ENCODE results near the gene CDADC1.

The CDADC1 gene

DNA sequence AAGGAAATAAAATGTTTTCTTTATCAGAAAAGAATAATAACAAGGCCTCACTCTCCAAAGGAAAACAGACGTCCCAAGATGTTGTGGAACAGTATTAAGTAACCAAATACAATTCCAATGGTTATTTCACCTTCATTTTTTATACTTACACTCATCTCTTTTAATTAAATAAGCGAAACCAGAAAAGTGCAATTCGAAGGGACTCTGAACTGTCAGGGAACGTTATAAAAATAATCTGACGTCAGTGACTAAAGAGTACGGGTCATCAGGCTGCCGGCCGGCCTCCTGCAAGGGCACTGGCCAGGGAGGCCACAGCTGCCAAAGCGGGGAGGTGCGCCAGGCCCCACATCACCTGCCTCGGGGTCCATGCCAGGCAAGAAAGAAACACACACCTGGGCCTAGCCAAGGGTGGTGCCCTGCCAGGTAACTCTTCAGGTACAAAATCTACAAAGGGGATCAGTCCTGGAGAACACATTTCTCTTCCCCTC, 61.2 kb downstream of the CDADC1 start:
- Histone ChIP-seq H3K4me1 (ENCODE audit: control insufficient read depth in 2 of 2, insufficient read depth in 2 of 2, low read length in 2 of 2) (peaks cover 4% of the 10 kb centered on the region in 2 donors), H3K9me3 (ENCODE audit: control insufficient read depth in 2 of 2, low read length in 2 of 2) (no peaks in the 10 kb centered on the region), H3K36me3 (ENCODE audit: control insufficient read depth in 2 of 2, insufficient read depth in 2 of 2, low read length in 2 of 2) (peaks cover 4 to 8% of the 10 kb centered on the region in 2 donors), H3K9ac (ENCODE audit: low read depth in 1 of 2, low read length in 2 of 2) (no peak overlapping the region), H3K27me3 (ENCODE audit: control insufficient read depth in 2 of 2, insufficient read depth in 2 of 2, low read length in 2 of 2) (no peaks in the 10 kb centered on the region), H3K4me3 (ENCODE audit: low read length in 2 of 2) (no peak overlapping the region), H3K27ac (ENCODE audit: low read depth in 2 of 2, low read length in 2 of 2) (peak overlapping the region; percentile 73)

DNA sequence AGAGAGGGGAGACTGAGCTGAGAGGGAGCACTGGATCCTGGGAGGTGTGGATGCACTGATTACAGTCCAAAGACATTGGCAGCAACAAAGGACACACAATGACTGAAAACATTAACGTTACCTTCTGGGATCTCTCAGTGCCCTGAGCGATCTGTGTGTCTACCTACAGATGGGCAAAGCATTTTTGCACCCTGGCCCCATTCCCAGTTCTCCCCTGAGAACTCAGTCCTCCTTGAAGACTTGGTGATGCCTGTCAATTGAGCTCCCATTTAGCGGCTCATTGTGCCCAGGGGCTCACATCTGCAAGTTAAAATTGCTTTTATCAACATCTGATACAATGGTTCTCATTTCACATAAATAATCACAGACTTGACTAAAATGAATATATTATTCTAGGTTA, 62.5 kb downstream of the CDADC1 start:
- peaks cover 8 to 13% of the 10 kb centered on the region in 2 donors for H3K4me1 ChIP-seq (ENCODE audit: control insufficient read depth in 2 of 2, insufficient read depth in 2 of 2, low read length in 2 of 2)
- H3K4me3 ChIP-seq (ENCODE audit: low read length in 2 of 2) = no peak overlapping the region
- H3K27me3 ChIP-seq (ENCODE audit: control insufficient read depth in 2 of 2, insufficient read depth in 2 of 2, low read length in 2 of 2) = no peaks in the 10 kb centered on the region
- peaks cover 4 to 8% of the 10 kb centered on the region in 2 donors for H3K36me3 ChIP-seq (ENCODE audit: control insufficient read depth in 2 of 2, insufficient read depth in 2 of 2, low read length in 2 of 2)
- H3K9ac ChIP-seq (ENCODE audit: low read depth in 1 of 2, low read length in 2 of 2) = no peak overlapping the region
- H3K27ac ChIP-seq (ENCODE audit: low read depth in 2 of 2, low read length in 2 of 2) = no peak overlapping the region
- no peaks in the 10 kb centered on the region for H3K9me3 ChIP-seq (ENCODE audit: control insufficient read depth in 2 of 2, low read length in 2 of 2)

DNA sequence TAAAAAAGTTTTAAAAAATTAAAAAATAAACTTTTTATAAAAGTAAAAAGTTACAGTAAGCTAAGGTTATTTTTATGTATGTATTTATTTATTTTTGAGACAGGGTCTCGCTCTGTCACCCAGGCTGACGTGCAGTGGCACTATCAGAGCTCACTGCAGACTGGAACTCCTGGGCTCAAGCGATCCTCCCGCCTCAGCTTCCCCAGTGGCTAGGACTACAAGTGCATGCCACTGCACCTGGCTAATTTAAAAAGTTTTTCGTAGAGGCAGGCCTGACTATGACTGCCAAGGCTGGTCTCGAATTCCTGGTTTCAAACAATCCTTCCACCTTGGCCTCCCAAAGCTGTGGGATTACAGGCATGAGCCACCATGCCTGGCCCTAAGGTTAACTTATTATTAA, 64.1 kb downstream of the CDADC1 start:
- no peaks in the 10 kb centered on the region for H3K27me3 ChIP-seq (ENCODE audit: control insufficient read depth in 2 of 2, insufficient read depth in 2 of 2, low read length in 2 of 2)
- H3K4me3 ChIP-seq (ENCODE audit: low read length in 2 of 2) = no peak overlapping the region
- peaks cover 4 to 8% of the 10 kb centered on the region in 2 donors for H3K36me3 ChIP-seq (ENCODE audit: control insufficient read depth in 2 of 2, insufficient read depth in 2 of 2, low read length in 2 of 2)
- H3K27ac ChIP-seq (ENCODE audit: low read depth in 2 of 2, low read length in 2 of 2) = no peak overlapping the region
- peaks cover 8 to 13% of the 10 kb centered on the region in 2 donors for H3K4me1 ChIP-seq (ENCODE audit: control insufficient read depth in 2 of 2, insufficient read depth in 2 of 2, low read length in 2 of 2)
- H3K9me3 ChIP-seq (ENCODE audit: control insufficient read depth in 2 of 2, low read length in 2 of 2) = no peaks in the 10 kb centered on the region
- H3K9ac ChIP-seq (ENCODE audit: low read depth in 1 of 2, low read length in 2 of 2) = no peak overlapping the region

DNA sequence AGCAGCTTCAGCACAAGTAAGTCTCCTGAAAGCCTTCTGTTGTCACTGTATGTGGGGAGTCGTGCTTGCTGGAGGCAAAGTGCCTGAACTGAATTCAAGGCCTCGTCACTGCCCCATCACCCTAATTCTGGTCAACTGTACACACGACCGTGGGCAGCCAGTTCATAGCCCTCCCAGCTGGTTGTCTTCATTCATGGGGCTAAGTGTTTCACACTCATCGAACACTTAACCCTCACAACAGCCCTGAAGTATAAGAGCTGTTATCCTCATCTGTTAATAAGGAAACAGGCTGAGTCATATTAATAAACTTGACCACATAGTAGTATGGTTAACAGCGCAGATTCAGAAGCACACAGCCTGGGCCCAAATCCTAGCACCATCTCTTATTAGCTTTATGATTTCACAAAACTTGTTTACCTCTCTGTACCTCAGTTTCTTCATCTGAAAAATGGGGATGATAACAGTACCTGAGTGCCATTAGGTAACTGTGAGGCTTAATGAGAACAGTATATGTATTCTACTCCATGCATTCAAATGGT, 66.7 kb downstream of the CDADC1 start:
- Histone ChIP-seq H3K27me3 (ENCODE audit: control insufficient read depth in 2 of 2, insufficient read depth in 2 of 2, low read length in 2 of 2) (no peaks in the 10 kb centered on the region), H3K27ac (ENCODE audit: low read depth in 2 of 2, low read length in 2 of 2) (peak overlapping the region; percentile 56 to 79), H3K4me1 (ENCODE audit: control insufficient read depth in 2 of 2, insufficient read depth in 2 of 2, low read length in 2 of 2) (peaks cover 8 to 13% of the 10 kb centered on the region in 2 donors), H3K36me3 (ENCODE audit: control insufficient read depth in 2 of 2, insufficient read depth in 2 of 2, low read length in 2 of 2) (peaks cover 4 to 8% of the 10 kb centered on the region in 2 donors), H3K9ac (ENCODE audit: low read depth in 1 of 2, low read length in 2 of 2) (no peak overlapping the region), H3K9me3 (ENCODE audit: control insufficient read depth in 2 of 2, low read length in 2 of 2) (no peaks in the 10 kb centered on the region), H3K4me3 (ENCODE audit: low read length in 2 of 2) (no peak overlapping the region)

DNA sequence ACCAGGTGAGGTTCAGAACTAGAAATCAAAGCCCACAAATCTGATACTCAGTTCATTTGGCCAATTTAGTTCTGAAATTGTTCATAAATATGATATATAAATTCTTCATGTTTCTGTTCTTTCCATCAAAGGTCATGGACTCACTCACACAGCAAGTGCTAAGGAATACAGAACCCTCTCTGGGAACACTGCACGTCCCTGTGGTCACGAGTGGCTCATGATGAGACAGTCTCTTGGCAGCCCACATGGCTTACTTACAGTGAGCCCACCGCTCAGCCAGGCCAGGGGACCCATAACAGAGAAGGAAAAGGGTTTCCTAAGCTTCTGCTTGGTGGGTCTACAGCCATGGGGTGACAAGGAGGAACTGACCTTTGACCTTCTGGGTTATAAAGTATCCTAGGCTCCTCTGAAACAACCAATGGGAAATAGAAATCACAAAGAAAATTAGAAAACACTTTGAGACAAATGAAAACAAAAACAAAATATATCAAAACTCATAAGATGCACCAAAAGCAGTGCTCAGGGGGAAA, 67.4 kb downstream of the CDADC1 start:
- Histone ChIP-seq H3K27me3 (ENCODE audit: control insufficient read depth in 2 of 2, insufficient read depth in 2 of 2, low read length in 2 of 2) (no peaks in the 10 kb centered on the region), H3K27ac (ENCODE audit: low read depth in 2 of 2, low read length in 2 of 2) (no peak overlapping the region), H3K4me3 (ENCODE audit: low read length in 2 of 2) (no peak overlapping the region), H3K9ac (ENCODE audit: low read depth in 1 of 2, low read length in 2 of 2) (no peak overlapping the region), H3K9me3 (ENCODE audit: control insufficient read depth in 2 of 2, low read length in 2 of 2) (no peaks in the 10 kb centered on the region), H3K4me1 (ENCODE audit: control insufficient read depth in 2 of 2, insufficient read depth in 2 of 2, low read length in 2 of 2) (peaks cover 8 to 13% of the 10 kb centered on the region in 2 donors), H3K36me3 (ENCODE audit: control insufficient read depth in 2 of 2, insufficient read depth in 2 of 2, low read length in 2 of 2) (peaks cover 1 to 4% of the 10 kb centered on the region in 2 donors)

DNA sequence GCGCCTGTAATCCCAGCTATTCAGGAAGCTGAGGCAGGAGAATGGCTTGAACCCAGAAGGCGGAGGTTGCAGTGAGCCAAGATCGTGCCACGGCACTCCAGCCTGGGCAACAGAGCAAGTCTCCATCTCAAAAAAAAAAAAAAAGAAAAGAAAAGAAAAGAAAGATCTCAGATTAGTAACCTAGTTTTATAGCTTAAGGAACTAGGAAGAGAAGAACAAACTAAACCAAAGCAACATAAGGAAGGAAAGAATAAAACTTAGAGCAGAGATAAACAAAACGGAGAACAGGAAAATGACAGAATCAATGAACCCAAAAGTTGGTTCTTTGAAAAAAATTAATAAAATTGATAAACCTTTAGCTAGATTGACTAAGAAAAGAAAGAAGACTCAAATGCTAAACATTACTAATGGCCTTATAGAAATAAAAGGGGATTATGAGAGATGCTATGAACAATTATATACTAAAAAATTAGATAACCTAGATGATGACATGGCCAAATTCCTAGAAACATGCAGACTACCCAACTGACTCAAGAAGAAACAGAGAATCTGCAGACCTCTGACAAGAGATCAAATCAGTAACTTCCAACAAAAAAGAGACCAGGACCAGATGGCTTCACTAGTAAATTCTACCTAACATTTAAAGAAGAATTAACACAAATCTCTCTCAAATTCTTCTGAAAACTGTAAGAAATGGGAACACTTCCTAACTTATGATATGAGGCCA, 68.2 kb downstream of the CDADC1 start:
- no peaks in the 10 kb centered on the region for H3K27me3 ChIP-seq (ENCODE audit: control insufficient read depth in 2 of 2, insufficient read depth in 2 of 2, low read length in 2 of 2)
- H3K4me3 ChIP-seq (ENCODE audit: low read length in 2 of 2) = no peak overlapping the region
- H3K4me1 ChIP-seq (ENCODE audit: control insufficient read depth in 2 of 2, insufficient read depth in 2 of 2, low read length in 2 of 2) = peaks cover 8 to 13% of the 10 kb centered on the region in 2 donors
- no peak overlapping the region for H3K27ac ChIP-seq (ENCODE audit: low read depth in 2 of 2, low read length in 2 of 2)
- H3K9me3 ChIP-seq (ENCODE audit: control insufficient read depth in 2 of 2, low read length in 2 of 2) = no peaks in the 10 kb centered on the region
- H3K9ac ChIP-seq (ENCODE audit: low read depth in 1 of 2, low read length in 2 of 2) = no peak overlapping the region
- no peaks in the 10 kb centered on the region for H3K36me3 ChIP-seq (ENCODE audit: control insufficient read depth in 2 of 2, insufficient read depth in 2 of 2, low read length in 2 of 2)

DNA sequence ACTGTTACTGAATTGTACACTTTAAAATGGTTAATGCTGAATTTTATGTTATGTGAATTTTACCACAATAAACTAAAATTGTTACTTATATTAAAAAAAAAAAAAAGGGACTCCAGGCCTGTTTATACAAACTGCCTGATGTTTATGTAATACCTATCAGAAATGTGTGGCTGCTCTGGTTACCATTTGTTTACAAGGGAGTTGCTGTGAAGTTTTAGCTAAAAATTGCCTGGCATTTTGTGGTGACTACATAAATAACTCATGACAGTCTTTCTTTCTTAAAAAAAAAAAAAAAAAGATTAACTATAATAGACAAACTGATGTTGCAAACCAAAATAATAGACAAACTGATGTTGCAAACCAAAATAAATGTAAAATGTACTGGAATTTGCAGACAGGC, 71.8 kb downstream of the CDADC1 start:
- Histone ChIP-seq H3K4me3 (ENCODE audit: low read length in 2 of 2) (no peak overlapping the region), H3K27ac (ENCODE audit: low read depth in 2 of 2, low read length in 2 of 2) (no peak overlapping the region), H3K4me1 (ENCODE audit: control insufficient read depth in 2 of 2, insufficient read depth in 2 of 2, low read length in 2 of 2) (peaks cover 0 to 3% of the 10 kb centered on the region in 2 donors), H3K27me3 (ENCODE audit: control insufficient read depth in 2 of 2, insufficient read depth in 2 of 2, low read length in 2 of 2) (no peaks in the 10 kb centered on the region), H3K36me3 (ENCODE audit: control insufficient read depth in 2 of 2, insufficient read depth in 2 of 2, low read length in 2 of 2) (no peaks in the 10 kb centered on the region), H3K9me3 (ENCODE audit: control insufficient read depth in 2 of 2, low read length in 2 of 2) (no peaks in the 10 kb centered on the region), H3K9ac (ENCODE audit: low read depth in 1 of 2, low read length in 2 of 2) (no peak overlapping the region)

DNA sequence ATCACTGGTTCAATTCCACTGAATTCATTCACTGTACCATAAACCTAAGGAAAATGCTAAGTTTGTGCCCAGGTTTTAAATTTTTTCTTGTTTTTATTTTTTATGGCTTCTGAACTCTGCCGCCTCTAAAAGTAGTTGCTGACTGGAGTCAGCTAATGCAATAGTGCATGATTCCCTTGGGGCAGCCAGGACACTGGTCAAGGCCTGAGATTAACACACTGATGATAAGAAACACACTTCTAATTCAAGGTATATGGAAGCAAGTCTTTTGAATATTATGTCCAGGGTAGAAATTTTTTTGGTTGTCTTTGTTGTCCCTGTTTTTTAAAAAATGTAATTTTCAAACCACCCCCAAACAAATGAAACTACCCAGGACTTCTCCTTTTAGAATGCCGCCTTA, 72.2 kb downstream of the CDADC1 start:
- Histone ChIP-seq H3K4me1 (ENCODE audit: control insufficient read depth in 2 of 2, insufficient read depth in 2 of 2, low read length in 2 of 2) (no peaks in the 10 kb centered on the region), H3K9me3 (ENCODE audit: control insufficient read depth in 2 of 2, low read length in 2 of 2) (no peaks in the 10 kb centered on the region), H3K36me3 (ENCODE audit: control insufficient read depth in 2 of 2, insufficient read depth in 2 of 2, low read length in 2 of 2) (no peaks in the 10 kb centered on the region), H3K9ac (ENCODE audit: low read depth in 1 of 2, low read length in 2 of 2) (no peak overlapping the region), H3K4me3 (ENCODE audit: low read length in 2 of 2) (no peak overlapping the region), H3K27ac (ENCODE audit: low read depth in 2 of 2, low read length in 2 of 2) (no peak overlapping the region), H3K27me3 (ENCODE audit: control insufficient read depth in 2 of 2, insufficient read depth in 2 of 2, low read length in 2 of 2) (no peaks in the 10 kb centered on the region)

DNA sequence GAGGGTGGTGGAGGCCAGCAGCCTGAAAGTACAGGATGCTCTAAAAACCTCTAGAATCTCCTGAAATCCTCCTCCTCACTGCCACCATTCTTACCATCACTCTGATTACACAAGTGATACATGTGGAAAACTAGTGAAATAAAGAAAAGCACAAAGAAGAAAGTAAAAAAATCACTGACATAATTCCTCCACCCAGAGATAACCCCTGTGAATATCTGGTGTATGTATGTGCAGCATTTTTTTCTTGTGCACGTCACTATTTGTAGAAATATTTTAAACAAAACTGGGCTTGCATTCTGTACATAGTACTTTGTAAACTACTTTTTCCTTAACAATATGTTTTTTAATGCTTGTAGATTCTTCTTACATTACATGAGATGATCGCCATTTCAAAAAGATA, 73.2 kb downstream of the CDADC1 start:
- Histone ChIP-seq H3K36me3 (ENCODE audit: control insufficient read depth in 2 of 2, insufficient read depth in 2 of 2, low read length in 2 of 2) (no peaks in the 10 kb centered on the region), H3K9ac (ENCODE audit: low read depth in 1 of 2, low read length in 2 of 2) (no peak overlapping the region), H3K27ac (ENCODE audit: low read depth in 2 of 2, low read length in 2 of 2) (no peak overlapping the region), H3K4me1 (ENCODE audit: control insufficient read depth in 2 of 2, insufficient read depth in 2 of 2, low read length in 2 of 2) (no peaks in the 10 kb centered on the region), H3K27me3 (ENCODE audit: control insufficient read depth in 2 of 2, insufficient read depth in 2 of 2, low read length in 2 of 2) (no peaks in the 10 kb centered on the region), H3K9me3 (ENCODE audit: control insufficient read depth in 2 of 2, low read length in 2 of 2) (no peaks in the 10 kb centered on the region), H3K4me3 (ENCODE audit: low read length in 2 of 2) (no peak overlapping the region)

DNA sequence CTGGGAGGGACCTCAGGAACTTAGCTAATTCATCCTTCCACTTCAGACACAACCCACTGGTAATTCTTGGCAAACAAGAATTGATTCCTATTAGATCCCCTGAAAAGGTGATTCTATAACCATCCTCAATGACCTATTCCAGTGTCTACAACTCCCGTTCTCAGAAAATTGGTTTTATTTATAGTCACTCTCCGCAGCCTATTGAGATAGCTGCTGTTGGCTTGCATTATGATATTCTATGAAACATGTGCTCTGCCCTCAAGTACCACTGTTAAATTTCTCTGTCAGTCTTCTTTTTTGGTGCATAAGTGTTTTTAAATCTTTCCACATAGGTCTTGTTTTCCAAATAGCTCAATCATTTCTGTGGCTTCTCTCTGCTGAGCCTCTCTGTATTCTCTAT, 75.0 kb downstream of the CDADC1 start:
- H3K27ac ChIP-seq (ENCODE audit: low read depth in 2 of 2, low read length in 2 of 2) = no peak overlapping the region
- H3K9me3 ChIP-seq (ENCODE audit: control insufficient read depth in 2 of 2, low read length in 2 of 2) = no peaks in the 10 kb centered on the region
- no peak overlapping the region for H3K9ac ChIP-seq (ENCODE audit: low read depth in 1 of 2, low read length in 2 of 2)
- H3K4me3 ChIP-seq (ENCODE audit: low read length in 2 of 2) = no peak overlapping the region
- H3K27me3 ChIP-seq (ENCODE audit: control insufficient read depth in 2 of 2, insufficient read depth in 2 of 2, low read length in 2 of 2) = no peaks in the 10 kb centered on the region
- no peaks in the 10 kb centered on the region for H3K4me1 ChIP-seq (ENCODE audit: control insufficient read depth in 2 of 2, insufficient read depth in 2 of 2, low read length in 2 of 2)
- H3K36me3 ChIP-seq (ENCODE audit: control insufficient read depth in 2 of 2, insufficient read depth in 2 of 2, low read length in 2 of 2) = no peaks in the 10 kb centered on the region

Data from mucosa of rectum (tissue), 2 donors.